Activated CD4-positive, alpha-beta T cell treated with anti-CD3 and anti-CD28 coated beads for 1 hour (primary cell): ENCODE measurements around the gene TYK2.
"Not testable (repeated sequence)": the region's sequence is repeated elsewhere in the genome, so short reads cannot be mapped to it uniquely, and the experiment has no call there.

Experiments used
- DNase-seq: peaks from one replicate; pipeline ENCODE4 v3.0.0-alpha.2; 2020

Gene TYK2

GRCh38 chr19:10407096-10407495 lies 26.7 kb upstream of the TYK2 start:
- no peak for DNase-seq

GRCh38 chr19:10406191-10406590 lies 25.8 kb upstream of the TYK2 start:
- DNase-seq: no peak

GRCh38 chr19:10404888-10405820 lies 24.8 kb upstream of the TYK2 start:
- DNase-seq: no peak

- DNase-seq: peak; percentile 98
Observed at GRCh38 chr19:10403137-10404021, 23.0 kb upstream of the TYK2 start, which contains the start of gene CDC37. Gene CDC37 (minus strand): TSS chr19:10403542. CDS start chr19:10403479, 63 bp downstream.

GRCh38 chr19:10402441-10403038 lies 22.2 kb upstream of the TYK2 start:
- DNase-seq: no peak

GRCh38 chr19:10399878-10400277 lies 19.5 kb upstream of the TYK2 start:
- DNase-seq: no peak

- not testable (repeated sequence) for DNase-seq
Observed at GRCh38 chr19:10399340-10399739, 19.0 kb upstream of the TYK2 start.

GRCh38 chr19:10398819-10399218 lies 18.4 kb upstream of the TYK2 start:
- no peak for DNase-seq

GRCh38 chr19:10395917-10396316 lies 15.5 kb upstream of the TYK2 start:
- DNase-seq: no peak

- no peak for DNase-seq
Observed at GRCh38 chr19:10395436-10395835, 15.1 kb upstream of the TYK2 start.

- no peak for DNase-seq
Observed at GRCh38 chr19:10395003-10395402, 14.6 kb upstream of the TYK2 start.

- no peak for DNase-seq
Observed at GRCh38 chr19:10393137-10393536, 12.8 kb upstream of the TYK2 start.

GRCh38 chr19:10392120-10392519 lies 11.7 kb upstream of the TYK2 start:
- no peak for DNase-seq

GRCh38 chr19:10390652-10391286 lies 10.4 kb upstream of the TYK2 start:
- peak; percentile 58 for DNase-seq

GRCh38 chr19:10389863-10390262 lies 9.5 kb upstream of the TYK2 start:
- no peak for DNase-seq

- DNase-seq: peak; percentile 76
Observed at GRCh38 chr19:10388957-10389356, 8.6 kb upstream of the TYK2 start.

GRCh38 chr19:10384580-10384979 lies 4.2 kb upstream of the TYK2 start:
- no peak for DNase-seq

GRCh38 chr19:10383223-10383499 lies 2.8 kb upstream of the TYK2 start:
- DNase-seq: not testable (repeated sequence)

GRCh38 chr19:10379880-10380312 lies 476 bp downstream of the TYK2 start:
- no peak for DNase-seq

GRCh38 chr19:10378124-10378523 lies 2.2 kb downstream of the TYK2 start:
- no peak for DNase-seq

GRCh38 chr19:10377140-10377640 lies 3.2 kb downstream of the TYK2 start:
- DNase-seq: not testable (repeated sequence)

GRCh38 chr19:10374931-10375330 lies 5.4 kb downstream of the TYK2 start:
- DNase-seq: no peak

- no peak for DNase-seq
Observed at GRCh38 chr19:10372690-10373089, 7.7 kb downstream of the TYK2 start.
